DOHH2 (cell line): ENCODE results near the gene OR10G8.

Source experiments
- CTCF ChIP-seq: fragments of 200-600 bp; sonication (generic); IDR thresholded peaks from one replicate; pipeline ENCODE4 v1.5.1; 2014; ENCODE audit warnings: antibody characterized with exemption, mild to moderate bottlenecking, low read depth, low read length; ENCODE audit not compliant: poor library complexity, severe bottlenecking
- EZH2phosphoT487 ChIP-seq: fragments of 200-600 bp; sonication (generic); IDR thresholded peaks from 2 replicates; pipeline ENCODE4 v1.6.1; 2017; ENCODE audit warnings: borderline replicate concordance, mild to moderate bottlenecking, antibody characterized with exemption, low read length, moderate library complexity, mixed read lengths

DNA sequence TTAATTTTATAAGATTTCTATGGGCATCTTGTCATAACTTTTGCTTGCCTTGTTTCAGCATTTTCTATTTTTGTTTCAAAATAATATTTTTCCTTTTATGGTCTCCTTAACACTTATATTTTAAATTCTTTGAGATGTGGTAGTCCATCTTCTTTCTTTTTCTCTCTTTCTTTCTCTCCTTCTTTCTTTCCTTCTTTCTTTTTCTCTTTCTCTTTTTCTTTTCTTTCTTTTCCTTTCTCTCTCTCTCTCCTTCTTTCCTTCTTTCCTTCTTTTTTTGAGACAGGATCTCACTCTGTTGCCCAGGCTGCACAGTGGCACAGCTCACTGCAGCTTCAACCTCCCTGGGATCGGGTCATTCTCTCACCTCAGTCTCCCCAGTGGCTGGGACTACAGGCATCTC is 50.7 kb downstream of the OR10G8 start:
- TF ChIP-seq CTCF (no peak), EZH2phosphoT487 (no peak)
